GM20000 (cell line): ENCODE data around the gene VWA8.

Experiments used
- DNase-seq: peaks from one replicate; pipeline ENCODE4 v3.0.0; 2012; ENCODE audit warnings: low spot score
- TF ChIP-seq, protein P1 (sequence below): IDR thresholded peaks from 2 replicates; pipeline ENCODE4 v1.5.1; 2012; ENCODE audit warnings: mild to moderate bottlenecking, control low read depth; ENCODE audit errors: extremely low read depth, missing control alignments

The VWA8 gene

DNA sequence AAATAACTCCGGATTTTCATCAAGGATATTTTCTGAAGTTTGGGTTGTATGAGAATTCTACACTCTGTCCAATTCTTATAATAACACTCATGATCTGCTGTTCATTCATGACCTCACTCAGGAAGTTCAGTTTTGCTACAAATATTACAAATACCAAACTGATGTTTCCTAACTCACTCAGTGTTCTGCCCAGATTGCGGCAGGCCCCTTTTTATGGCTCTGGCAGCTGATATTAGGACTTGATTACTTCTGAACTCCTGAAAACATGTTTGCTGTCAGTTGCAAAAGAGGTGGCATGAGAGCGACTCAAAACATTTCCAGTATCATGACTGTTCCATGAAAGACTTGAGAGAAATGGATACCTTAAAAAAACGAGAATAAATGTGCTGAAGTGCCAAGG lies 315.6 kb downstream of the VWA8 start:
- DNase-seq: no peak
- TF ChIP-seq, protein P1, sequence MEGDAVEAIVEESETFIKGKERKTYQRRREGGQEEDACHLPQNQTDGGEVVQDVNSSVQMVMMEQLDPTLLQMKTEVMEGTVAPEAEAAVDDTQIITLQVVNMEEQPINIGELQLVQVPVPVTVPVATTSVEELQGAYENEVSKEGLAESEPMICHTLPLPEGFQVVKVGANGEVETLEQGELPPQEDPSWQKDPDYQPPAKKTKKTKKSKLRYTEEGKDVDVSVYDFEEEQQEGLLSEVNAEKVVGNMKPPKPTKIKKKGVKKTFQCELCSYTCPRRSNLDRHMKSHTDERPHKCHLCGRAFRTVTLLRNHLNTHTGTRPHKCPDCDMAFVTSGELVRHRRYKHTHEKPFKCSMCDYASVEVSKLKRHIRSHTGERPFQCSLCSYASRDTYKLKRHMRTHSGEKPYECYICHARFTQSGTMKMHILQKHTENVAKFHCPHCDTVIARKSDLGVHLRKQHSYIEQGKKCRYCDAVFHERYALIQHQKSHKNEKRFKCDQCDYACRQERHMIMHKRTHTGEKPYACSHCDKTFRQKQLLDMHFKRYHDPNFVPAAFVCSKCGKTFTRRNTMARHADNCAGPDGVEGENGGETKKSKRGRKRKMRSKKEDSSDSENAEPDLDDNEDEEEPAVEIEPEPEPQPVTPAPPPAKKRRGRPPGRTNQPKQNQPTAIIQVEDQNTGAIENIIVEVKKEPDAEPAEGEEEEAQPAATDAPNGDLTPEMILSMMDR: no peak

DNA sequence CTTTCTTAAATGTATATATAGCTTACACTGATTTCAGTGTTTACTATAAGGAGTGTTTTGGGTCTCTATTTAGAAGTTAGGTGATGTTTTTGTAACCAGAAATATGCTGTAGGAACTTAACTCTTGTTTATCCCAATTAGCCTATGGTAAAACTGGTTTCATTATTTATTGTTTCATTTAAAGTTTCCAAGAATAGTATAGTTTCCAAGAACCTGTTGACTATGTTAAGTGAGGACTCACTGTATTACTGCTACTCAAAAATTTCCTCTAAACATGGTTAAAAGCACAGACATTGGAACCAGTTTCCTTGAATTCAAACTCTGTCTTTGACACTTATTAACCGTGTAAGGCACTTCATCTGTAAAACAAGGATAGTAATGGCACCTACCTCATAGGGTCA lies 316.2 kb downstream of the VWA8 start:
- TF ChIP-seq, protein P1: no peak
- no peak for DNase-seq

DNA sequence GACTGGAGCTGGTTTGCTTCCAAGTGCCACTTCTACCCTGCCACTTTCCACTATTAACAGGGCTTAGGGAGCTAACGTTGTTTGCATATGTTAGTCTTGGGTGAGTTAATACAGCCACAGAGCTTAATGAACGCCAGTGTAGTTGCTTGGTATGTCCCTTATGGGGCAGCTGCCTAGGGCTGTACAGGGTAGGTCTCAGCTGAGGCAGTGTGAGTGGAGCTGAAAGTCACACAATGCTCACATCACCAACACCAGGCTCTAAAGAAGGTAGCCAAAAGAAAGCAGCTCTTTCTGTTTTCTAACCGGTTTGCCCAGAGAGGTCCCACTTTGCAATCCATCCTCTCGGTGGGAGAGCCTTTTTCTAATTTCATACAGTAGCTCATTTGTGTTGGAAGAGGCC lies 317.4 kb downstream of the VWA8 start:
- no peak for DNase-seq
- TF ChIP-seq, protein P1: no peak

DNA sequence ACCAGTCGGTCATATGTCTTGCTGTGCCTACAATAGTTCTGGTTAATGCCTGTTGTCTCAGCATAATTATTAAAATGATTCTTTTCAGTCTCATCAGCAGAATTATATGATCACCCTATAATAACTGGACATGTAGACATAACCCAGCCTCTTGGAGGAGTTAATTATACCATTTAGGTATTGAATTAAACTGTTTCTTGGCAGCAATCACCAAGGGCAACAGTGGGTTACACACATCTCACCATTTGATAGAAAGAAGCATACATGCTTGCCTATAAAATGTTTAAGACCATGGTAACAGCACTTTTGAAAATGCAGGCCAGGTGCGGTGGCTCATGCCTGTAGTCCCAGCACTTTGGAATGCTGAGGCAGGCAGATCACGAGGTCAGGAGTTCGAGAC lies 318.9 kb downstream of the VWA8 start:
- DNase-seq: no peak
- TF ChIP-seq, protein P1: no peak

- TF ChIP-seq, protein P1: no peak
- no peak for DNase-seq
These were observed 319.5 kb downstream of the VWA8 start for GRCh38 chr13:41641429-41641828.

DNA sequence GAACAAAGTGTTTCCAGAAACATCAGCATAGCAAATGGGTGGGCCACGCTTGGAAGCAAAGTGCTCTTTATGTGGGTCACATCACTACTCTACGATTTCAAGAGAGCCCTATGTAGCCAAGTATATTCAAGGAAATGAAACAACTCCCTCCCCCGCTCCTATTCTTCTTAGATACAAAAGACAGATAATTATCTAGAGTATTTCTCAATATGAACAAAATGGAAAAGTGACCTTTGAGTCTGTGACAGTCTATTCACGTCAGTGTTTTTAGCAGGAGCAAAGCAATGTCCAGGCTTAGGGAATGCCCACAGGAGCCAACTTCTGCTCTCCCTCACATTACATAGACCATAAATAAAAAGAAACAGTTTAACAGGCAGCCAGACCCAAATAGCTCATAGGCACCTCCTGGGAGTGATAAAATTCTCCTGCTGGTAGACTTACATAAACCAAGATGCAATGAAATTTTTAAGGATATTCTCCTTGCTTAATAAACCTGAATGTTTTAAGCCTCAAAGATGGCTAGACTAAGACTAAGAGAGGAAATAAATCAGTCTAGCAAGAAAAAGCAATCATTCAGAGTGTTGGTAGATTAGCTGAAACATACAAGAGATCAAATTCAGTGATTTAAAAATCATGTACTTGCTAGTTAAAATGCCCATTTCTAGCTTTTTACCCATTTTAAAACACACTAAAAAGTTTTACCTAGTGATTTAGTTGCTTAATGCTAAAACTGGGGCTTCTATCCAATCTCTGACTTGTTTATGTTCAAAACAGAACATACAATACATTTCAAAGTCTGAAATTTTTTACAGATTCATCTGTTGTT lies 320.7 kb downstream of the VWA8 start:
- TF ChIP-seq, protein P1: no peak
- no peak for DNase-seq

- no peak for DNase-seq
- TF ChIP-seq, protein P1: no peak
These were observed 321.5 kb downstream of the VWA8 start for GRCh38 chr13:41639237-41639904.
